Measurements from ENCODE around the gene SPNS2.

SPNS2 gene

GRCh38 chr17:4498461-4499397 lies at the start of gene SPNS2:
SPNS2 (plus strand) TSS chr17:4498881; CDS start chr17:4499048, 167 bp downstream.
- peak; percentile 26 to 48 for DNase-seq (ENCODE audit: low read depth in 1 of 2, low spot score in 1 of 2)

DNA sequence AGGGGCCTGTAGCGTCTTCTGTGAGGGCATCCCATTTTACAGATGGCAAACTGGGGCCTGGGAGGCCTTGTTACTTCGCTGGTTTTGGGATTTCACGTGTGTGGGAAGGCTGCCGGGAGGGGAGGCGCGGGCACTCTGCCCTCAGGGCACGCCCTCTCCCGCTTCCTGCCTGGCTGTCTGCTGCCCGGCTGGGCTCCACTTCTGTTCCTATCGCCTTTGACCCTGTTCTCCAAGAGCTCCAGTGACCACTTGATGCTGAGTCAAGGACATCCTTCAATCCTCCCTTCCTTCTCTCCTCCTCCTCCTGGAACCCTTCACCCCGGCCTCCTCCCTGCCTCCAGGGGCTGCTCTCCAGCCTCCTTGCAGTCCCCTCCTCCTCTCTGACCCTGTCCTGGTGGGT lies 48.9 kb upstream of the SPNS2 start:
- DNase-seq (ENCODE audit: low read depth in 1 of 2, low spot score in 1 of 2) = no peak

- DNase-seq (ENCODE audit: low read depth in 1 of 2, low spot score in 1 of 2) = no peak
Measured at GRCh38 chr17:4450710-4451316, 47.9 kb upstream of the SPNS2 start.

DNA sequence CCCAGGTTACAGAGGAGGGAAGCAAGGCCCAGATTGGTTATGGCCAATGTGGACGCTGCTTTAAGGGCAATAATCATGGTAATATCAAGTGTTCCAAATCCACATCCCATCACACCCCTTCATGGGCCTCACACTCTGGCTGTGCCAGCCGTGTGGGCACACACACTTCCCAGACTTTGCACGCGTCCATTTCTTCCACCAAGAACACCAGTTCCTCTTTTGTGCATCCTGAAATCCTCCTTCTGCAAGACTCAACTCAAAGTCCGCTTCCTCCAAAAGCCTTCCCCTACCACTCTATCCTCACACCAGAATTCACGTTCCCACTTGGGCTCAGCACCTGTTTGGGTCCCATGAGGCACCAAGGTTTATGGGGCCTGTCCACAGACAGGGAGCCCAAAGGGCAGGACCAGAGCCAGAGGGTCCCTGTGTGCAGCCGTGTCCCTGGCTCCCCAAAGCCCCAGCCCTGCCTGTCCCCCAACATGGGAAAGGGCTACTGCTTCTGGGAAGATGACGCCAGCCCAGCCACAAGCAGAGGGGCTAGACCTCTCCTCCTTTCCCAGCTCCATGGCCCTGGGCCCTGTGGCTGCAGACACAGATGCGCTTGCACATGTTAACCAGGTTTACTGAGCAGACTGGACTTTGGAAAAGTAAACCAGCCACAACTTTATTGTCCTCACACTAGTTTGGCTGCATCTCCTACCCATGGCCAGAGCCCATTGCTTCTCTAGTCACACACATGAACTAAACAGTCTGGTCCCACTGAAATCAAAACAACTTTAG lies 44.7 kb upstream of the SPNS2 start:
- no peak for DNase-seq (ENCODE audit: low read depth in 1 of 2, low spot score in 1 of 2)

DNA sequence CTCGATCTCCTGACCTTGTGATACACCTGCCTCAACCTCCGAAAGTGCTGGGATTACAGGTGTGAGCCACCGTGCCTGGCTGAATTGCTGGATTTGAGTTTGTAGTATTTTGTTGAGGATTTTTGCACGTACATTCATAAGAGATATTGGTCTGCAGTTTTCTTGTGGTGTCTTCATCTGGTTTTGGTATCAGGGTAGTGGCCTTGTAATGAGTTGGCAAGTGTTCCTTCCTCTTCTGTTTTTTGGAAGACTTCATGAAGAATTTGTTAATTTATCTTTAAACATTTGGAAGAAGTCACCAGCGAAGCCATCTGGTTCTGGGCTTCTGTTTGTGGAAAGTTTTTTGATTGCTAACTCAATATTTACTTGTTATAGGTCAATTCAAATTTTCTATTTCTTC lies 38.0 kb upstream of the SPNS2 start:
- DNase-seq (ENCODE audit: low read depth in 1 of 2, low spot score in 1 of 2) = no peak

DNA sequence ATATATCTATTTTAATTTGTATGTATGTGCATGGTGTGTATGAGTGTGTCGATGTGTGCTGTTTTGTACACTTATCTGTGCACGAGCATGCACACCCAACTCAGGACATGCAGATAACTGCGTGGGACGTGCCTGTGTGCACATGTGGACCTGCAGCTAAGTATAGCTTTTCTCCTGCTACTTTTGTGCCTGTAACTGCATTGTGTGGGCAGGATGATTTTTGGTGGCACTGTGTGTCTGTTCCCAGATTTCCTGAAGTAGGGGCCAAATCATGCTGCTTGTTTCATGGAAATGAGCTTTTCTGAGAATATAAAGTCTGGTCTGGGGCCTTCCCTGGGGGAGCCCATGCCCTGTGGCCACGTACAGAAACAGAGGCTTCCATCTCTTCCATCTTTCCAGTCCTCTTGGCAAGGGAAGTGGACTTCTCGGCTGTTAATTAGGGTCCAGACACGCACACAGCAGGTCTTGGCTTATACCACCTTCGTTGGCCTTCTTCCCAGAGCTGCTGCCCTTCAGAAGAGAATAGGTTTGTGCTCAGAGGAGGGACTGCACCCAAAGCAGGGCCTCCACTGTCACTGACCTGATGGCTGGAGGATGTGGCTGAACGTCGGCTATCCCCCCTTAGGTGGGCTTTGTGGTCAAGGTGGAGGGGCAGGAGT lies 34.7 kb upstream of the SPNS2 start:
- no peak for DNase-seq (ENCODE audit: low read depth in 1 of 2, low spot score in 1 of 2)

DNA sequence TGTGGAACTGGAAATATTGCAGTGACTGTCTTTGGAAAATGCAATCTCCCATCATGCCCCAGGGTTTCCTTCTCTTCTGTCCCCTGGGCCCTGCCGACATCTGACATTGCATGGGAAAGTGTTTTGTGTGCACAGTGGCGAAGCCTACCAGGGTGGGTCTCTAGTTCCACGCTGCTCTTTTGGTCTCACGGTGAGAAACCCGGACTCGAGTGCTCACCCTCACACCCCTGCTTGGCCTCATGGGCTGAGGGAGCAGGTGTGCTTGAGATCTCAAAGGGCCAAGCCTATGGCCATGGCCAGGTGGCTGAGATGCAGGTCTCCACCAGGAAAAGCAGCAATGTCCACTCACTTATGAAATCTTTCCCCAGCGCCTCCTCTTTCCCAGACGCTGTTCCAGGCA lies 32.9 kb upstream of the SPNS2 start:
- no peak for DNase-seq (ENCODE audit: low read depth in 1 of 2, low spot score in 1 of 2)

DNA sequence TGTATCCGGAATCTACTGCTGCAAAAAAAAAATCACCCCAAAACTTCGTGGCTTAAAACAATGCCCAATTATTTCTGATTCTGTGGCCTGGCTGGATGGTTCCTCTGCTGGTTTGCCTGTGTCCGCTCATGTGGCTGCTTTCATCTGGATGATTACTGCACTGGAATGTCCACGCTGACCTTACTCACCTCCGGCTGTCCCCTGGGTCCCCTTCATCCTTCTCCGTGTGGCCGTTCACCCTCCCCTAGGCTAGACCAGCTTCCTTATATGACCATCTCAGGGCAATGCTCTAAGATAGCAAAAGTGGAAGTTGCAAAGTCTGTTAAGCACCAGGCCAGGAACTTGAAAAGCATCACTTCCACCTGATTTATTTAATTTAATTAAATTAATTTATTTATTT lies 31.4 kb upstream of the SPNS2 start:
- DNase-seq (ENCODE audit: low read depth in 1 of 2, low spot score in 1 of 2) = no peak

DNA sequence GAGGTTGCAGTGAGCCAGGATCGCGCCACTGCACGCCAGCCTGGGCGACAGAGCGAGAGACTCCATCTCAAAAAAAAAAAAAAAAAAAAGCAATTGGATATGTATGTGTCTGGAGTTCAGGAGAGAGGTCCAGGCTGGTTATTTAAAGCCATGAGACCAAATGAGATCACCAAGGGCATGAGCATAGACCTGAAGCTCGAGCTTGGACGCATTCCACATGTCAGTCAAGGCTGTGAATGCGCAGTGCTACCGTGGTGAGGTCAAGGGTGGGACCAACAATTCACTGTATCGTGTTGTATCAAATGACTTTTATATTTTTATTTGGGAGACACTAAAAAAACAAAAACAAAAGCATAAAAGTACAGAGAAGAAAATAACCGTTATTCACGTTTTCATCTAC lies 29.1 kb upstream of the SPNS2 start:
- no peak for DNase-seq (ENCODE audit: low read depth in 1 of 2, low spot score in 1 of 2)

- no peak for DNase-seq (ENCODE audit: low read depth in 1 of 2, low spot score in 1 of 2)
Measured at GRCh38 chr17:4472286-4472685, 26.4 kb upstream of the SPNS2 start.

- DNase-seq (ENCODE audit: low read depth in 1 of 2, low spot score in 1 of 2) = no peak
Measured at GRCh38 chr17:4474093-4474492, 24.6 kb upstream of the SPNS2 start.

DNA sequence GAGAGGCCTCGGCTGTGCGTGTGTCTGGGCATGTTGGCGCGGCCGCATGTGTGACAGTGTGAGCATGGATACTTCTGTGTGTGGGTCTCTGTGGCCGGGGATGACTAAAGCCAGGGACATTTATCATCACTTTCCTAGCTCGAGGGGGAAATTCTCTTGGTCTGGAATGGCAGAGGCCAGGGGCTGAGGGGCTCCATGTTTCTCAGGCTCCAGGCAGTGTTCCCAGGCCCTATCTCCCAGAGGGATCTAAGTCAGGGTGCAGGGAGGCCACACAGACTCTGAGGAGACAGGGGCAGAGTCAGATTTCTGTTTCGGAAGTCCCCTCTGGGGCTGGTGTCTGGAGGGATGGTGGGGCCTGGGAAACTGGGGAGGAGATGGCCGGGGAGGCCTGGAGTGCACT lies 23.7 kb upstream of the SPNS2 start:
- no peak for DNase-seq (ENCODE audit: low read depth in 1 of 2, low spot score in 1 of 2)

- no peak for DNase-seq (ENCODE audit: low read depth in 1 of 2, low spot score in 1 of 2)
Measured at GRCh38 chr17:4475463-4475862, 23.2 kb upstream of the SPNS2 start.

DNA sequence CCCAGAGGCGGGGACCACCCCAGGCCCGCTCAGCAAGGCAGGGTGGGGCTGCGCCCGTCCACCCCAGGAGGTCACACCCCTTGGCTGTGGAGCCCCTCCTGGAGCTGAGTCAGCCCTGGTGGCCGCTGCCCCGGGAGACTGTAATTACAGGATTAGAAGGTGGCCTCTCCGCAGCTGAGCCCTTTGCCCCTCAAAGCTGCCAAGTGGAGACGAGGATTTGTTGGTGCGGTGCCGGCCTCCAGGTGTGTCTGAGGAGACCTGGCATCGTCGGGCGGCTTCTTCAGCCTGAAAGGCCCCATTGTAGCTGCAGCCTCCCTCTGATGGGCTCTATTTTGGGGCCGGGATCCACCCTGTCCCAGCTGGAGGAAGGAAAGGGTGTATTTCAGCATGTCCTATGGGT lies 22.7 kb upstream of the SPNS2 start:
- DNase-seq (ENCODE audit: low read depth in 1 of 2, low spot score in 1 of 2) = no peak

DNA sequence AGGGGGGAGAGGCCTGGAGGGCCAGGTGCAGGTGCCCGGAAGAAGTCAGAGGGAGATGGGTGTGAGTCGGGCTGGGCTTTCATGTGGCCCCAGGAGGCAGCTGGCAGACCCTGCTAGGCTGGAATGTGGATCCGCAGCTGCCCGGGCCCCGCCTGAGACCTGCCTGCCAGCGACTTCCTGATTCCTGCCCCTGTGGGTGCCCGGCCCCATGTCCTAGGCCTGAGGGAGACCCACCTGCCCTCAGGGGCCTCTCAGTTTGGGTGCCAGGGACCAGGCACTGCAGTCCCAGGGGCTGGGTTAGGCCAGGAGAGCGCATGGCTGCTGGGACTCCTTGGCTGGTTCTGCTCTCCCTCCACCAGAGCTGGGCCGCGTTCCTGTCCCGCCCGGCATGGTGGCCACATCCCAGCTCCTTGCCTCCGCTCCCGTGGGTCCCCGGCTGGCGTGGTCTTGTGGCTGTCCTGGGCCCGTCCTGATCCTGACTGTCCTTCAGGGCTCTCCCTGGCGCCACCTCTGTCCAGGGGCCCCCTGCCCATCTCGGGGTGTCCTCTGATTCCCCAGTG lies 22.1 kb upstream of the SPNS2 start:
- DNase-seq (ENCODE audit: low read depth in 1 of 2, low spot score in 1 of 2) = no peak

GRCh38 chr17:4477255-4477791 lies 21.4 kb upstream of the SPNS2 start:
- DNase-seq (ENCODE audit: low read depth in 1 of 2, low spot score in 1 of 2) = no peak

DNA sequence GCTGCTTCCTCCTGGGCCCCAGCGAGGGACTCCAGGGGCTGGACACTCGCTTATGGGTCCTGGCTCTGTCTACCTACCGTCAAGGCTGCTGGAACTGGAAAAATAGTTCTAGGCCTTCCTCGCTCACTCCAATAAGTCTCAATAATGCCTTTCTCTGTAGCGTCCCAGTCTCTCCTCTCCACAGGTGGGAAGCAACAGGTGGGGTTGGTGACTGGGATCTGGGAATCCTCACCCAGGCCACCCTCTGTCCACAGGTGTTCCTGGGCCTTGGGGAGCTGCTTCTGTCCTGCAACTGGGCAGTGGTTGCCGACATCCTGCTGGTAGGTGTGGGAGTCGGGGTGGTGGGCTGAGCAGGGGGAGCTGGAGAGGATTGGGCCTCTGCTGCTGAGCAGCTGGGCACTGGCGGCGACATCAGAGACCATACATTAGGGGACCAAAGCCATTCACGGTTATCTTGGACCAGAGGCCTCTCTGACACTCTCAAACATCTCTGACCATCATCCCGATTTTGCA lies 20.3 kb upstream of the SPNS2 start:
- DNase-seq (ENCODE audit: low read depth in 1 of 2, low spot score in 1 of 2) = no peak

- no peak for DNase-seq (ENCODE audit: low read depth in 1 of 2, low spot score in 1 of 2)
Measured at GRCh38 chr17:4479340-4479981, 19.2 kb upstream of the SPNS2 start.

- DNase-seq (ENCODE audit: low read depth in 1 of 2, low spot score in 1 of 2) = no peak
Measured at GRCh38 chr17:4479982-4480751, 18.5 kb upstream of the SPNS2 start.
